GM15510 (cell line): Measurements from ENCODE around the gene TNNI3K.

Experiments
- POLR2A ChIP-seq: IDR thresholded peaks from 3 replicates; pipeline ENCODE4 v1.6.1; 2011; ENCODE audit warnings: borderline replicate concordance; ENCODE audit not compliant: insufficient read length; ENCODE audit errors: extremely low read depth

Gene TNNI3K

DNA sequence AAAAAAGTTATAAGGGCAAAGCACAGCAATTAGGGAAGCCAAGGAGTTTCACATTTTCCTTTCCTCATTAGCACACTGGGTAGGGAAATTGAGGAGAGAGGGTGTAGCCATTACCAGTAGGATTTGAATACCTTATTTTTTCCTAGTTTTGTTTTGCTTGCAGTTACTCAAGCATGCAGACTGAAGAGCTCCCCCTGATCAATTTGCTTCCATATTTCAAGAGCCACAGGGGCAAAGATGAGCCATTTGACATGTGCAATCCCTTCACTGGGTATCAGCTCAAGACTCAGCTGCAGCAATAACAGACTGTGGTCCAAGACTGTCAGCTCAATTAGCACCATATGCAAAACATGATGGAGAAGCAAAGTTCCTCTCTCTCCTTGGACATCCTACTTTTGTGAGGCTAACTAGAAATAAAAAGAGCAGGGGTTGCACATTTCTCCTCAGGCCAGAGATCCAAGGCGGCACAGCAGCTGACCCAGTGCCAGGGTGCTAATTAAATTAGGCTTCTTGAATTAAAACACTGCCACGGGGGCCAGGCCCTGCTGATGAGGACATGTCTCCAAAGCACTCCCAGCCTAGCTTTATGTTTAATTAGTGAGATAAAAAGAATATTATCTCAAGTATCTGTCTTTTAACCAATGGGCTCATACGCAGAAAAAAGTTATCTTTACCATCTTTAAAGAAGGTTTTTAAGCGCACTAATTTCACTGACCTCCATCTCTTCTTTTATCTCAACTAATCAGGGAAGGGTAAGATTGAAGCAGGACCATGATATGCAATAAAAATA, 314.0 kb downstream of the TNNI3K start:
- no peak for TF ChIP-seq POLR2A

DNA sequence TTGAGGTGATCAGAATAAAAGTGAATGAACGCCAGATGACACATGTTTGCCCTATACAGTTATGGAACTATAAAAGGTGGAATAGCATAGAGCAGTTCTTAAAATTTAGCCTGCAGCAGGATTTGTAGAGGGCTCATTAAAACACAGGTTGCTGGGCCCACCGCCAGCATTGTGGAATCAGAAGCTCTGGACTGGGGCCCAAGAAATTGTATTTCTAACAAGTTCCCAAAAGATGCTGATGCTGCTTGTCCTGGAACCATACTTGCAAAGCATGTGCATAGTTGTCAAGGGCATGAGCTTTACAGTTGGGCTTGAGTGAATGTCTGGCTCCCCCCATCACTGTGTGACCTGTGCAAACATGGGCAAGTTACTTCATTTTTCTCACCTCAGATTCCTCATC, 314.7 kb downstream of the TNNI3K start:
- TF ChIP-seq POLR2A: no peak

DNA sequence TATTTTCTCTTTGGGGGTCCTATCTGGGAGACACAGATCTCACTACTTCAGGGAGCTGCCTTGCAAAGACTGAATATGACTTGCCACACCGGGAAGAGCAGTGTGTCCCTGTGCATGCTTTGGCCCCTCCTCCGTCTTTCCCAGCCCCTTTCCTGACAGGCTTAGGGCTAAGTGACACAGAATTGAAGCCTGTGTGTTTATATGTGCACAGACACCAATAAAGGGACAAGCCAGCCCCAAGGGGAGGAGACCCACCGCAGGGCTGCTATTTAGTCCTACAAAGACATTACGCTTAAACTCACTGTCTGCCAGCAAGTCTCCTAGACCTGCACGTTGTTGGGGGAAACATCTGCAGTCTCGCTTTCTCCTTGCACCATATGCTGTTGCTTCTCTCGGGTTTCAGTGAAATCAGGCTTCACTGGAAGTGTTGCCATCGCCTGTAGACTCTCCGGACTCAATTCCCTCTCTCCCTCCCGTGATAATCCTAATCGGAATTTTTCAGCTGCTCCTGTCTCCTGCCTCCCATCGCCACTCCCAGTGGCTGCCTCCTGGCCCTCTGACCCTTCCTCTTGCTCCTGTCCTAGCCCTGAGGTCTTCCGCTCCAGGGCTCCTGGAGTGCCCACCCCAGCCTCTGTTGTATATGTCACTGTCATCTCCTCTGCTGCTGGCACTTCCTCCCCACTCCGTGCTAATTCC, 335.8 kb downstream of the TNNI3K start:
- no peak for TF ChIP-seq POLR2A

DNA sequence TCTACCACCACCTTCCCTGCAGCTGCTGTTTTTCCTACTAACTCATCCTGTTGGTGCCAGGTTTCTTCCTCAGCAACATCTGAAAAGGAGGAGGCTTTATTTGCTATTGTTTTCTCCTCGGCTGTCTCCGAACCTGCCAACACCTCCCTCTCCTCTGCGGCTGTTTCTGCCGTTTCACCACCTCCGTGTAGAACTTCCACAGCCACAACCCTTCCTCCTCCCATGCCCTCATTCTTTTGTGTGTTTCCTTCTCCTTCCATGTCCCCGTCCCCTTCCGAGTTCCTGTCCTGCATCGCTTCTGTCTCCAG, 336.3 kb downstream of the TNNI3K start:
- no peak for TF ChIP-seq POLR2A

DNA sequence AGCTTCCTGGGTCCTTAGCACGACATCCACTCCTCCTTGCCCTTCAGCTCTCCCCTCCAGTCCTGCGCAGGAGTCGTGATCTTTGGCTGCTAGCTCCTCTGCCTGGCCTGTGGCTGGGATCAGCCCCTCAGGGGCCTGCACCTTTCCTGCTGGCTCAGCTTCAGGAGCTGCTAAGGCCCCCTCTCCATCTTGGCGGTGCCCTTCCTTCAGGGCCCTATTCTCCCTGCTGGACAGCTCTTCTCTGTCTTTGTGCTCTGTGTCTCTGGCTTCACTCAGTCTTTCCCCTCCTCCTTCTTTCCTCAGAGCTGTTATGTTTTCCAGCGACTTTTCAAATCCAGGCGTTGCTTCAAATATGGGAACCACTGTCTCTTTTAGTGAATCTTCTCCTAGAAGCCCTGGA, 336.7 kb downstream of the TNNI3K start:
- TF ChIP-seq POLR2A: no peak

DNA sequence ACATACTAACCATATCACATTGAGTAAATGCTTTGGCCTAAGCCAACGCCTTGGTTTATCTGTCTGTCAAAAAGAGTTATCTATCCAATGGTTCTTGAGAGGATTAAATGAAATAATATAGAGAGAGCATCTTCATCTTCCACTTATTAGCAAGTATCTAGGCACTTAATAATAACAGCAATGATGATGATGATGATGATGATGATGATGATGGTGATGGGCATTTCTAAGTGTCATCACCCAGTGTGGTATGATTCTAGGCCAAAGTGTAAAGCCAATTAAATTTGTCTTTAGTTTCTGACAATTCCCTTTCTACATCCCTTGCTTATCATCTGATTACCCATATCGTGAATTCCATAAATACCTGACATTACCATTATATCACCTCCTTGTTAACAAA, 342.9 kb downstream of the TNNI3K start:
- no peak for TF ChIP-seq POLR2A

DNA sequence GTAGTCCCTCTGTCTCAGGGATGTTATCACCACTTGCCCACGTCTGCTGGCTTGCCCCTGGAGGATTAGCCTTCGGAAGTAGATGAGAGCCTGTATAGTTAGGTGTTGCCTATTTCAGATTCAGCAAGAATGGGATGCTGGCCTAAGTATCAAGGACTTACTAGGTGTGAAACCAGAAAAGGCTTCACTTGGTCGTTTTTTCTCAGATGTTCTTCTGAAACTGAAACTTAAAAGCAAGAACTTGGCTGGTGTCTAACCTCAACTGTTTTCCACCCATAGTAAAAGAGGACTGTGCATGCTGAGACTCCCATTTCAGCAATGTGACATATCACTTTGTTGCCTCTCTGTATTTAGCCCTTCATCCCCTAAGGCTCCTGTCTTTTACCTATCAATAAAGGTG, 344.2 kb downstream of the TNNI3K start:
- no peak for TF ChIP-seq POLR2A

DNA sequence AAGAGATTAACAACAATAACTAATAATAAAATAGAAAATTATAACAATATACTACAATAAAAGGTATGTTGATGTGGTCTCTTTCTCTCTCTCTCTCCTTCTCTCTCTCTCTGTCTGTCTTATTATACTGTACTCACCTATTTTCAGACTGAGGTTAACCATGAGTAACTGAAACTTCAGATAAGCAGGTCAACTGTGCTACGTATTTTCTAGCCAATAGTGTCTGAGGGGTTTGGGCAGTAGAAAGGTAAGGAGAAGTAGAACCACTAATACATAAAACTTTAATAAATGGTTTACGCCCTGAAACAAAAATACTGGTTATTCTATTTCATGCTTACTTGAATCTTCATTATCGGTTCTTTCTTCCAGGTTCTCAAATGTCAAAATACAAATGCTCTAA, 348.2 kb downstream of the TNNI3K start:
- TF ChIP-seq POLR2A: no peak

DNA sequence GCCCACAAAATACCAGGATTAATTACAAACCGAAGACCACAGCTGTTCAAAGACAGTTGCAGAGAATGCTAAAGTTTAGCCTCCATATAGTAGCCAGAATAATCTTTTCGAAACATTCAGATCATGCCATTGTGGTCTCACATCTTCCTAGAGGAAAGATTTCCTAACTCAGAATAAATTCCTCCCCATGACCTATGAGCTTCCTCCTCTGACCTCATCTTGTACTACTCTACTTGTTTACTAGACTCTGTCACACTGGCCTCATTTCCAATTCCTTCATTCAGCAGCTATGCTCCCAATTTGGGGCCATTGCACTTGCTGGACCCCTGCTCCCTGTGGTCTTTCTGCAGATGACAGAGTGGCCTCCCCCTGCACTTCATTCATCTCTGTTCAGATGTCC, 349.0 kb downstream of the TNNI3K start:
- no peak for TF ChIP-seq POLR2A

DNA sequence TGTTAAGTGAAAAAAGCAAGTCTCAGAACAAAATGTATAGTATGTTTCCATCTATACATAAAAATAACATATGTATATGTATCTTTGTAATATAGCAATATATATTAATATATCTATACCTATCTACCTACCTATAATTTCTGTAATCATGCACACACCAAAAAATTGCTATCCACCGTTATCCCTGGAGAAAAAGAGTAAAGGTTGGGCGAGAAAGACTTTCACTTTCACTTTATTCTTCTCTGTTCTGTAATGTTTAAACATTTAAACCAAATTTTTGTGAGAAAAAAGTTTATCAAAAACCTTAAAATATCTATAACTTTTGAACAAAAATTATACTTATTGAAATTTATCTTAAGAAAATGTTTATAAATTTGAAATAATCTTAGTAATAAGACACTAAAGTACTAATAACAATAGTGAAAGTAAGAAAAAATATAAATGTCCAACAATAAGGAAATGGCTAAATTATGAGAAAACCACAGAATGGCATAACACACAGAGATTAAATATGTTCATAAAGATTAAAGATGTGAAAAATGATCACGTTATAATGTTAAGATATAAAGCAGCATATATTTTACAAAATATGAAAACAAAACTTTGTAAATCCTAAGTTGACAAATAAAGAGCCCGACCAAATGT, 351.2 kb downstream of the TNNI3K start:
- TF ChIP-seq POLR2A: no peak

DNA sequence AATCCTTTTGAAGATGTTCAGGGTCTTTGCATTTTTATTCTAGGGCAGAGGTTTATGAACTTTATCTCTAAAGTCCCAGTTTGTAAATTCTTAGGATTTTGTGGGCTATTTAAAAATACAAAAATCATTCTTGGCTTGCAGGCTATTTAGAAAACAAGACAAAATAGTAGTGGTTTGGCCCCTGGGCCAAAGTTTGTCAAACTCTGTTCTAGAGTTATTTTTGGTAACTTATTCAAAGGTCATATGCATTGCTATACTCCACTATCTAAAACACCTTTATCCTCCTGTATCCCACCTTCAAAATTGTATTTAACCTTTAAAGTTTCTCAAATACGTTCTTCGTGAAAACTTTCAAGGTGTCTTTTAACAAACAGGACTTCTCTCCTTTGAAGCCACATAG, 352.7 kb downstream of the TNNI3K start:
- no peak for TF ChIP-seq POLR2A

DNA sequence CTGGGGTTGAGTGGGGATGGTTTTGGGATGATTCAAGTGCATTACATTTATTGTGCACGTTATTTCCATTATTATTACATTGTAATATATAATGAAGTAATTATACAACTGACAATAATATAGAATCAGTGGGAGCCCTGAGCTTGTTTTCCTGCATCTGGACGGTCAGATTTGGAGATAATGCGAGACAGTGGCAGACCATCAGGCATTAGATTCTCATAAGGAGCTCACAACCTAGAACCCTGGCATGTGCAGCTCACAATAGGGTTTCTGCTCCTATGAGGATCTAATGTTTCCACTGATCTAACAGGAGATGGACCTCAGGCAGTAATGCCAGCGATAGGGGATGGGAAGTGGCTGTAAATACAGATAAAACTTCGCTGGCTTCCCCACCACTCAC, 355.1 kb downstream of the TNNI3K start:
- TF ChIP-seq POLR2A: no peak

DNA sequence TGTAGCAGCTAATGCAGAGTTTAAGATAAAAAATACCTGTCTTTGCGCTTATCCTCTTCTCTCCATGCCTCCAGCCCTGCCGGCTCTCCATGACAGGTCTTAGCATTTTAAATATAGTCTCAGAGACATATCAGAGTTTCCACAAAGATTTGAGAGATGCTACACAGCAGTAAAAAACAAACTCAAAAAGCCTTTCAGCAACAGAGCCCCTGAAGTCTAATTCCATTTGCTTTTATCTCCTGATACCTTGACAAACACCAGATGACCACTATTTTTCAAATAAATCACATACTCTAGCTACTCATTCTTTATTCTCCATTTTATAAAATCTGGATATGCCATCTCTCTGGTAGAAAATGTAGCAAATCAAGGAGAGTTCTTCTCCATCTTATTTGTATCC, 356.8 kb downstream of the TNNI3K start:
- no peak for TF ChIP-seq POLR2A

DNA sequence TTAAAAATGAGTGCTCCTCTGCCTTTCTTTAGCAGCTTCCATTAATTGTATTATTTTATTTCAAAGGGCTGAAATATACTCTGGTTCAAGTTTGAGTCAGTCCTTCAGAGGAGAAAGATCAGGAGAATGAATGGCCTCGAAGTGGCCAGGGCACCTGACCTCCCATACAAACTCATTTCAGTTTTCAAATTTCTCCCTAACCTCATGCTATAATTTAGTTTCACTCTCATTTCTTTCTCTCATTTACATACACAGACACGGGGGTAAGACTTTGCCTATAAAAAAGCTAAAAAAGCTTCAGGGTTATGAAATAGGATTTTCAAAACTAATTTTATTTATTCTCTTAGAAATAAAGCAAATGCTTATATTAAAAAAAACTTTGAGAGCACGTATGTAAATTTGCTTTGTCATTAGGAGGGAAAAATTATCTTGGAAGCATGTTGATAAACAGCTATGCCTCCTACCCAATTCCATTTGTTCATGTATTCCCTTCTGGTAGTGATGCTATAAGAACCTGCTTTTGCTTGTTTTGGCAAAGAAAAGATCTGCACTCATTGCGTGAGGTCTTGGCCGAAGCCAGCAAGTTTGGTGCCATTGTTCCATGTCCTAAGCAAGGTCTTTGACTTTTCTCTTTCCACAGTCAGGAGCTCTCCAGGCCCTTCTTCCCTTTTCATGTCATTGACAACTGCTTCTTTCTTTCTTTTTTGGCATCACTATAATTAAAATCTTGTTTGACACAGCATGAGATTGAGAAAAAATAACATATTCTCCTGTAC, 357.6 kb downstream of the TNNI3K start:
- no peak for TF ChIP-seq POLR2A
